Thyroid gland (tissue), 4 donors: ENCODE results near the gene SNORC. TPM values are rescaled to one million over a fixed set of nuclear protein-coding genes. Genes with fewer than 3 reads are reported as not detected.
"Not testable (repeated sequence)": the region's sequence is repeated elsewhere in the genome, so short reads cannot be mapped to it uniquely, and the experiment has no call there.

Source experiments
- DNase-seq, 2 donors: peaks; one replicate each; pipeline ENCODE4 v3.0.0-alpha.2; 2019
- H3K27ac ChIP-seq, 3 donors: fragments of 200-600 bp; sonication (generic); 1 replicate in 2 of 3; 2 replicates in 1 of 3; pipeline ENCODE4 v1.5.1; 2016 to 2019; ENCODE audit warnings: mild to moderate bottlenecking in 1 of 3, moderate library complexity in 1 of 3
- H3K27me3 ChIP-seq: fragments of 200-600 bp; sonication (generic); one replicate; pipeline ENCODE4 v1.5.1; 2019
- H3K36me3 ChIP-seq, 2 donors: fragments of 200-600 bp; sonication (generic); one replicate each; pipeline ENCODE4 v1.5.1; 2016 to 2019
- H3K4me1 ChIP-seq, 2 donors: fragments of 200-600 bp; sonication (generic); one replicate each; pipeline ENCODE4 v1.5.1; 2017 to 2019
- H3K4me3 ChIP-seq, 3 donors: fragments of 200-600 bp; sonication (generic); replicated peaks in 1 of 3; 1 replicate in 2 of 3; 2 replicates in 1 of 3; pipeline ENCODE4 v1.5.1; 2016; ENCODE audit warnings: mild to moderate bottlenecking in 1 of 3
- H3K9me3 ChIP-seq: fragments of 200-600 bp; sonication (generic); one replicate; pipeline ENCODE4 v1.5.1; 2017
- CTCF ChIP-seq, 6 experiments: fragments of 200-600 bp in 3 of 6; fragments of 450-650 bp in 3 of 6; sonication (generic) in 3 of 6; IDR thresholded peaks; one replicate each; pipeline ENCODE4 v1.5.1; 2016 to 2019; ENCODE audit warnings: antibody characterized with exemption in 6 of 6, mild to moderate bottlenecking in 2 of 6, inconsistent platforms in 1 of 6, moderate library complexity in 1 of 6
- POLR2A ChIP-seq, 2 donors: fragments of 450-650 bp; IDR thresholded peaks; one replicate each; pipeline ENCODE4 v1.6.1; 2017; ENCODE audit warnings: antibody characterized with exemption in 2 of 2, mild to moderate bottlenecking in 2 of 2, moderate library complexity in 1 of 2
- WGBS, 2 donors: methylation state at CpG; one replicate each; pipeline ENCODE4 v1.1.5; 2017; 5-methylcytosine and 5-hydroxymethylcytosine counted together
- intact Hi-C: fragments of 100-400 bp; cut with DNase I; formaldehyde crosslinking; loops from one replicate; pipeline ENCODE4 v1.15.1; 2023
- total RNA-seq, 4 donors: library from RNA; depleted of rRNA; stranded (reverse); fragments of >200 nt; gene quantifications; one replicate each; pipeline ENCODE4 v1.2.3, GENCODE V29; 2016

The SNORC gene
- total RNA-seq, 4 donors from 2014 or later = 0.45 to 1.9 (median 0.79) TPM; not detected in 1

- TF ChIP-seq CTCF (IDR thresholded peaks at IDR 0.05) (no peak), POLR2A (IDR thresholded peaks at IDR 0.05) (no peak)
- no peak overlapping the region for H3K4me3 ChIP-seq
- no peaks in the 10 kb centered on the region for H3K4me1 ChIP-seq
- no peak for DNase-seq
- H3K36me3 ChIP-seq = peaks cover 64 to 75% of the 10 kb centered on the region in 2 donors
- intact Hi-C loops = no loop called here
- no peaks in the 10 kb centered on the region for H3K27me3 ChIP-seq
- no peaks in the 10 kb centered on the region for H3K9me3 ChIP-seq
- H3K27ac ChIP-seq = no peak overlapping the region
Measured at GRCh38 chr2:232846055-232846454, 24.0 kb upstream of the SNORC start.

GRCh38 chr2:232850039-232850438 is 20.0 kb upstream of the SNORC start:
- no peak for DNase-seq
- no peaks in the 10 kb centered on the region for H3K4me1 ChIP-seq
- 94 to 96% methylated on average over 3 of the region's 3 CpGs for WGBS, 2 donors
- TF ChIP-seq POLR2A (IDR thresholded peaks at IDR 0.05) (no peak), CTCF (IDR thresholded peaks at IDR 0.05) (no peak)
- no peaks in the 10 kb centered on the region for H3K27me3 ChIP-seq
- H3K4me3 ChIP-seq = no peak overlapping the region
- no peaks in the 10 kb centered on the region for H3K9me3 ChIP-seq
- H3K27ac ChIP-seq = no peak overlapping the region
- peaks cover 48 to 62% of the 10 kb centered on the region in 2 donors for H3K36me3 ChIP-seq
- intact Hi-C loops = loop anchor here (10.0 kb wide), 1 partner anchor 405 kb away; the partner anchor contains the start of gene ATG16L1

- H3K9me3 ChIP-seq, H3K4me1 ChIP-seq, H3K4me3 ChIP-seq, H3K27ac ChIP-seq, H3K27me3 ChIP-seq, DNase-seq: not testable (repeated sequence)
- 90 to 97% methylated on average over 11 of the region's 11 CpGs for WGBS, 2 donors
- H3K36me3 ChIP-seq = peaks cover 45 to 62% of the 10 kb centered on the region in 2 donors
- intact Hi-C loops = loop anchor here (10.0 kb wide), 1 partner anchor 403 kb away; the partner anchor contains the start of gene ATG16L1
Measured at GRCh38 chr2:232852081-232852480, 18.0 kb upstream of the SNORC start.

GRCh38 chr2:232852676-232853075 is 17.4 kb upstream of the SNORC start:
- Histone ChIP-seq H3K9me3 (no peaks in the 10 kb centered on the region), H3K27me3 (no peaks in the 10 kb centered on the region), H3K4me1 (no peaks in the 10 kb centered on the region), H3K27ac (no peak overlapping the region), H3K36me3 (peaks cover 45 to 62% of the 10 kb centered on the region in 2 donors), H3K4me3 (no peak overlapping the region)
- intact Hi-C loops = loop anchor here (10.0 kb wide), 1 partner anchor 402 kb away; the partner anchor contains the start of gene ATG16L1
- WGBS, 2 donors = 67 to 71% methylated on average over 2 of the region's 2 CpGs
- DNase-seq = no peak
- TF ChIP-seq POLR2A (IDR thresholded peaks at IDR 0.05) = no peak
- TF ChIP-seq CTCF (IDR thresholded peaks at IDR 0.05) = no peak

- Histone ChIP-seq H3K9me3 (no peaks in the 10 kb centered on the region), H3K27ac (no peak overlapping the region), H3K4me1 (no peaks in the 10 kb centered on the region), H3K4me3 (no peak overlapping the region), H3K36me3 (peaks cover 50 to 69% of the 10 kb centered on the region in 2 donors), H3K27me3 (no peaks in the 10 kb centered on the region)
- intact Hi-C loops = loop anchor here (10.0 kb wide), 1 partner anchor 401 kb away; the partner anchor contains the start of gene ATG16L1
- TF ChIP-seq POLR2A (IDR thresholded peaks at IDR 0.05) = no peak
- no peak for TF ChIP-seq CTCF (IDR thresholded peaks at IDR 0.05)
- peak in 1 of 2 donors; percentile 16 for DNase-seq
- 72 to 73% methylated on average over 7 of the region's 7 CpGs for WGBS, 2 donors
Measured at GRCh38 chr2:232854082-232854481, 16.0 kb upstream of the SNORC start.
